ENCODE results near the gene CBLN1.
"Not testable (repeated sequence)": the region's sequence is repeated elsewhere in the genome, so short reads cannot be mapped to it uniquely, and the experiment has no call there.

Gene CBLN1

GRCh38 chr16:49277386-49277742 lies 4.3 kb downstream of the CBLN1 start:
- no peak for DNase-seq

GRCh38 chr16:49276646-49277385 lies 4.8 kb downstream of the CBLN1 start:
- no peak for DNase-seq

- no peak for DNase-seq
Measured at GRCh38 chr16:49275870-49276269, 5.8 kb downstream of the CBLN1 start.

DNA sequence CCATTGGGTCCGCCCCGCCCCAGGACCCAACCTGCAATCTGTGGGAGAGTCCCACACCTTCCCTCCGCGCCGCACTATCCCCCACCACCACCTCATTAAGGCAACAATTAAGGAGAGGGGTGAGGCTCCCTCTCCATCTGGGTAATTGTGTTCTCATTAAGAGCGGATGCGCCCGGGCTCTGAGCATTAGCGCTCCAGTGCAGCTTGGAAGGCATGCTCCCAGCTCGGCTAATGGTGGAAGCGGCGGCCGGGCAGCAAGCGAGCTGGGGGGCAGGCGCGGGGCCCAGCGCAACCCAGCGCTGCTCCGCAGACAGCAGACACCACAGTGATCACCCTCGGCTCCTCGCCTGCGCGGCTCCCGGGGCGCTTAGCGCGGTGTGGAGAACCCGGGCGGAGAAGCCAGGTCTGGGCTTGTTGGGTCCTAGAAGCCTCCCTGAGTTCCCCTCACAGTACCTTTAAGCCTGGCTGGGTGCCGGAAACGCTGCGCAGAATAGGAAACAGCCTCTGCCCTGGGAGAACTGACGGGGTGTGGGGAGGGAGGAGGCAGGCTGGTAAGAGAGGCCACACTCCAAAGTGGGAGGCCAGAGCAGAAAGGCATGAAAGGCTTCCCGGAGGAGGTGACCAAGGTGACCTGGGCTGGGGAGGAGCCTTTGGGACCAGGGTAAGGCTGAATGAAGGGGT lies 6.4 kb downstream of the CBLN1 start:
- peak; percentile 54 for DNase-seq

DNA sequence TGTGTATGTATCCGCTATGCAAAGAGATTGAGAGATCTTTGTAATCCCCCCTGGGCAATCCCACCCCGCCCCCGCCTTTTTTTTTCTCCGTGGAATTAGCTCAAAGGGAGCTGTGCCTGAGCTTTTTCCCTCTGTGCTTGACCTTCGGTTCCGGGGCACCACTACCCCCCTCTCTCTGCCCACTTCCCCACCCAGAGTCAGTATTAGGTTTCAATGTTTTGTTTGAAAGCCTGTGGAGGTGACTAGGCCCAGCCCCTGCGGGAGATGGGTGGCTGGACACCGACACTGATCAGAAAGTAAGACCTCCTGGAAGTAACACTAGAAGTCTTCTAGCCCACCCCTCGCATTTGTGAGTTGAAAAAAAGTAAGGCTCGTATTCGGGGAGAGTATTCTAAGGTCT lies 7.0 kb downstream of the CBLN1 start:
- DNase-seq = peak; percentile 49

DNA sequence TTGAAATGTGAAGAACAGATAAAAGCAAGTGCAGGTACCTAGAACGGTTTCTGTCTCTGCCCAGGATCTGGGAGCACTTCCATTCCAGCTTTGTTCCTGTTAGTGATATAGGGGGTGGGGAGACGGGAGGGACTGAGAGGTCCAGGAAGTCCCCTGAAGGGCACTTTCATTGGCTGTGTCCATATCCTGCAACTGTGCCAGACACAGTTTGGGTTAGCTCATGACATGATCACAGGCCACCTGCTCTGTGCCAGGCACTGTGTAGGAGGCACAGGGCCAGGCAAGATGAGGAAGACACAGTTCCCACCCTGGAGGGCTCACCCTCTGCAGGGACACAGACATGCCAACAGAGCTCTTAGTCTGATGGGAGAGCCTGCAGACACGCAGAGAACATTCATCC lies 7.9 kb downstream of the CBLN1 start:
- no peak for DNase-seq

- no peak for DNase-seq
Measured at GRCh38 chr16:49271363-49271762, 10.3 kb downstream of the CBLN1 start.

GRCh38 chr16:49269201-49269600 lies 12.4 kb downstream of the CBLN1 start:
- no peak for DNase-seq

DNA sequence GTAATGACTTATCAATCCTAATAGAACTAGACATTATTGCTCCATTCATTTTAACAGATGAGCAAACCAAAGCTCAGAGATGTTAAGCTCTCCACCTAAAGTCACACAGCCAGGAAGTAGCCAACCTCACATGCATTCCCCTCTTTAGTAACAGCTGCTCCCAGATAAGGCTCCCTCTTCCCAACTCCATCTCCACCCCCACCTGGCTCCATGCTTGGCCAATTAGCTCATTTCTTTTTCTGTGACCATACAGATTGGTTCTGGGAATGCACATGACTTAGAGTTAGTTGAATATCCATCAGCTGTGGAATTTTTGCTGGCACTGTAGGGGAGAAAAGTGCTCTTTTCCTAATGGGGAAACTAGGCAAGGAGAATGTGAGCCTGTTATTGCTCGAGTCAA lies 13.0 kb downstream of the CBLN1 start:
- no peak for DNase-seq

DNA sequence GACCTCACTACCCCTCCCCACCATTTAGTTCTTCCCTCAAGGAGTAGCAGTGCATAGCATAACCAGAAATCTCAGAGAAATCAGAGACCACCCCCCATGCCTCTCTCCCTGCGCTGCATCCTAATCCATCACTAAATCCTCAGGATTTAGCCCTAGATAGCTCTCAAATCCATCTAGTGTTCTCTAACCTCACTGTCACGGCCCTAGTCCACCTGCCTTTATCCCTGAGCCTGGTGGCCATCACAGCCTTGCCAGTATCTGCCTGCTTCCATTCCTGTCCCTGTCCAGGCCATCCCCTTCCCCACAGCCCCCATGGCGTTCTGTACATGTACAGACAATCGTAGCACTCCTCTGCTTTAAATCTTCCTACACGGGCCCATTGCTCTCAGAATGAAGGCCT lies 19.1 kb downstream of the CBLN1 start:
- peak; percentile 66 for DNase-seq

- DNase-seq = no peak
Measured at GRCh38 chr16:49261930-49262329, 19.7 kb downstream of the CBLN1 start.

DNA sequence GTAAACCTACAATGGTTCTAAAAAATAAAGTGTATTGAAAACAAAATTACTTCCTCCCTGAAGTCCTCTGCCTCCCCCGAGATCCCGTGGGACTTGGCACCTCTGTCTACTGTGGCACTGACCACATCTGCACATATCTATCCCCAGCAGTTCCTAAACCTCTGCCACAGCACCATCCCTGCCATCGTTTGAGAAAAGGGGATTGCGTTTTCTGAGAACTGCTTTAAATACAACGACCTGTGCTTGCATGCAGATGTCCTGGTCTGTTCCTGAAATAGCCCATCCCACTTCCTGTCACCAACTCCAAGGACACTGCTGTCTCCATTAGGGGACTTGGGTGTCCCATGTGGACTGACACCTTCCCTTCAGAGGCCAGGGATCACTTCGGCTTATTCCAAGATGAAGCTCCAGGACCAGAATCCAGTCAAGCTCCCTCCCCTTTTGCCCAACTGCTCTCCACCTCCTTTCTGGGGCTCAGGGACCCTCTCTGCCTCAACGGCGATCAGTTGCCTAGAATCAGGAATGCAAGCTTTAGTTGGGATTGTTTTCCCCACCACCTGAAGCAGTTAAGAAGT lies 20.6 kb downstream of the CBLN1 start:
- DNase-seq = no peak

GRCh38 chr16:49260253-49260652 lies 21.4 kb downstream of the CBLN1 start:
- no peak for DNase-seq

DNA sequence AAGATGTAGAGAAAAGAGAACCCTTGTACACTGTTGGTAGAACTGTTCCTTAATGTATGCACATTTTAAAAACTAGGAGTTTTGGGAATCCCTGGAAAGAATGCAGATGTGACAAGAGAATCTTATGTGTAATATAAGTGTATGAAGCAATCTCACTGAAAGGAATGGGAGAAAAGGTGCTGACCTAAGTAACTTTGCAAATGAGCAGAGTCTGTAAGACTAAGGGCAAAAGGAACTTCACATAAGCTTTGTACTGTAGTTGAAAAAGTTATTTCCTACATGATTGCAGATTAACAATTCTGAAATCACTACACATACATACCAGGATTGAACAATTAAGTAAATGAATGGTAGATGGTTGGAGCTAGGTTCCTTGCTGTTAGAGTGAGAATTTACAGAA lies 22.3 kb downstream of the CBLN1 start:
- DNase-seq = no peak

DNA sequence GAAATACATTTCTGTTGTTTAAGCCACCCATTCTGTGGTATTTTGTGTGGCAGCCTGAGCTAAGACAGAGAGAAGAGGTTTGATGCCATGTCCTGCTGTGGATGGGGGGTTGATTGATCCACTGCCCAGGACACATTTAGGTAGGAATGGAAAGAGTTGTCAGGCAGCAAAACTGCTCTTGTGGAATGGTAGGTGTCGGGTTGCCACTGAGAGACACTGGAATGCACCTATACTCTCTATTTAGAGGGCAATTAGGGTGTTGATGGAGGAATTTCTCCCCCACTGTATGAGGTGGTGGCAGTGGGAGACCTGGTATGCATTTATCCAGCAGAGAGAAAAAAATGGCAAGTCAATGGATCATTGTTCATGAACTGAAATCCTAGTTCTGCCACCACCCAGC lies 30.9 kb downstream of the CBLN1 start:
- no peak for DNase-seq

DNA sequence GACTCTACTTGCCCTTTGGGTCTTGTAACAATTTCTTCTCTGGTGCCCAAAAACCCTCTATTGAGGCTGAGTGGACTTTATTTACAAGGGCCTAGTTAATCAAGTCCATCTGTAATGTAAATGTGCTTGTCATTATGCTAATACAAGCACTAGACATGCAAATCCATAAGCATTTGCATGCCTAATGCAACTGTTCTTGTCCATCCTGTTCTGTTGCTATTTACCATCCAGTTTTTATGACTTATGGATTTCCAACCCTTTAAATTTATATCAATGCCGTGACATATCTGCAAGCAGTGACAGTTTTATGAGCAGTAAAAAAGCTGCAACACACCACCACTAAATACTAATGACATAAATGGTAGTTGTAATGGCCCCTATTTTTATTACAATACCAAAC lies 33.4 kb downstream of the CBLN1 start:
- DNase-seq = no peak

DNA sequence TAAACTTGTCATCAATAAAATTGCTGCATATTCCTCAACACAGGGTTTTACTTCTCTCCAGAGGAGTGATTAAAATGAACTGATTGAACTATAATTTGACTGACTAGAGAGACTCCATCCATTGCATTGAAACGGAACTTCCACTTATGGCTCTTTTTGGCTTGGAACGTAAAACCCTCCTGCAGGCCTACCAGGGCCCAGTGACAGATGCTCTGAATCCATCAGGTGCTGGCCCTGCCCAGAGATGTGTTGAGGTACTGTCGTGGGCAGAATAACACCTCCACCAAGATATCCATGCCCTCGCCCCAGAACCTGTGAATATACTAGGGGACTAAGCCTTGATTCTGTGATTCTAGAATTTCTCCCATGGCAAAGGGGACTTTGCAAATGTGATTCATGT lies 45.4 kb downstream of the CBLN1 start:
- DNase-seq = no peak

- DNase-seq = not testable (repeated sequence)
Measured at GRCh38 chr16:49228335-49228734, 53.3 kb downstream of the CBLN1 start.

Data from NCI-H82 (cell line).